Activated CD4-positive, alpha-beta T cell treated with anti-CD3 and anti-CD28 coated beads for 48 hours (primary cell): ENCODE measurements around the gene NCAPD3.
A peak's percentile ranks its signal among the peaks of the same experiment; 100 is the strongest.

Experiments used
- DNase-seq: peaks from one replicate; pipeline ENCODE4 v3.0.0-alpha.2; 2020

The NCAPD3 gene

GRCh38 chr11:134252346-134253187 lies 28.8 kb upstream of the NCAPD3 start:
- DNase-seq = peak; percentile 51

- no peak for DNase-seq
Observed at GRCh38 chr11:134250675-134251074, 26.9 kb upstream of the NCAPD3 start.

GRCh38 chr11:134250246-134250645 lies 26.5 kb upstream of the NCAPD3 start:
- no peak for DNase-seq

GRCh38 chr11:134248910-134249480 lies 25.2 kb upstream of the NCAPD3 start:
- peak; percentile 40 for DNase-seq

GRCh38 chr11:134246678-134247077 lies 22.9 kb upstream of the NCAPD3 start:
- no peak for DNase-seq

GRCh38 chr11:134246100-134246499 lies 22.3 kb upstream of the NCAPD3 start:
- no peak for DNase-seq

GRCh38 chr11:134245434-134245833 lies 21.7 kb upstream of the NCAPD3 start:
- no peak for DNase-seq

- peak; percentile 31 for DNase-seq
Observed at GRCh38 chr11:134244593-134244992, 20.8 kb upstream of the NCAPD3 start.

- no peak for DNase-seq
Observed at GRCh38 chr11:134243913-134244312, 20.1 kb upstream of the NCAPD3 start.

- no peak for DNase-seq
Observed at GRCh38 chr11:134242376-134242775, 18.6 kb upstream of the NCAPD3 start.

GRCh38 chr11:134240592-134240991 lies 16.8 kb upstream of the NCAPD3 start:
- DNase-seq = no peak

- DNase-seq = no peak
Observed at GRCh38 chr11:134238956-134239355, 15.2 kb upstream of the NCAPD3 start.

GRCh38 chr11:134237557-134237922 lies 13.8 kb upstream of the NCAPD3 start:
- no peak for DNase-seq

GRCh38 chr11:134236834-134237556 lies 13.2 kb upstream of the NCAPD3 start:
- no peak for DNase-seq

GRCh38 chr11:134235399-134235798 lies 11.6 kb upstream of the NCAPD3 start:
- DNase-seq = no peak

GRCh38 chr11:134233729-134234179 lies 10.0 kb upstream of the NCAPD3 start:
- no peak for DNase-seq

- no peak for DNase-seq
Observed at GRCh38 chr11:134231958-134232659, 8.3 kb upstream of the NCAPD3 start.

- no peak for DNase-seq
Observed at GRCh38 chr11:134230339-134230738, 6.6 kb upstream of the NCAPD3 start.

GRCh38 chr11:134229126-134229790 lies 5.5 kb upstream of the NCAPD3 start:
- no peak for DNase-seq

- peak; percentile 39 for DNase-seq
Observed at GRCh38 chr11:134228625-134229024, 4.9 kb upstream of the NCAPD3 start.

- no peak for DNase-seq
Observed at GRCh38 chr11:134226806-134227325, 3.1 kb upstream of the NCAPD3 start.
